OCI-LY3 (cell line): ENCODE data around the gene PMVK.
A peak's percentile ranks its signal among the peaks of the same experiment; 100 is the strongest.

Experiments
- H2AFZ ChIP-seq: fragments of 200-600, 300-600 bp; shearing (Covaris generic); 2 replicates; pipeline ENCODE4 v1.6.0; 2014; ENCODE audit warnings: antibody characterized with exemption, low read depth, low read length
- H3K27ac ChIP-seq: fragments of 200-600, 300-600 bp; sonication (generic); 2 replicates; pipeline ENCODE4 v1.5.1; 2014; ENCODE audit warnings: mild to moderate bottlenecking, low read length, moderate library complexity, mixed read lengths
- H3K27me3 ChIP-seq: fragments of 200-600, 300-600 bp; sonication (generic); 2 replicates; pipeline ENCODE4 v1.6.1; 2014; ENCODE audit warnings: low read depth, low read length, mixed read lengths
- H3K36me3 ChIP-seq: fragments of 200-600, 300-600 bp; sonication (generic); replicated peaks from 2 replicates; pipeline ENCODE3; 2014; ENCODE audit warnings: low read depth, low read length, mixed read lengths
- H3K4me1 ChIP-seq: fragments of 300-600, 200-600 bp; sonication (generic); 2 replicates; pipeline ENCODE4 v1.6.1; 2014; ENCODE audit warnings: low read length, mixed read lengths
- H3K4me2 ChIP-seq: fragments of 200-600, 300-600 bp; sonication (generic); 2 replicates; pipeline ENCODE4 v1.6.1; 2014; ENCODE audit warnings: low read length, mixed read lengths
- H3K4me3 ChIP-seq: fragments of 300-600, 200-600 bp; sonication (generic); 2 replicates; pipeline ENCODE4 v1.5.1; 2014; ENCODE audit warnings: antibody characterized with exemption, mild to moderate bottlenecking, low read length, moderate library complexity
- H3K79me2 ChIP-seq: fragments of 300-600, 200-600 bp; shearing (Covaris generic); 2 replicates; pipeline ENCODE4 v1.6.1; 2014; ENCODE audit warnings: mild to moderate bottlenecking, low read length, mixed read lengths
- H3K9ac ChIP-seq: fragments of 300-600, 200-600 bp; shearing (Covaris generic); 2 replicates; pipeline ENCODE4 v1.6.0; 2014; ENCODE audit warnings: mild to moderate bottlenecking, low read length, moderate library complexity
- H3K9me3 ChIP-seq: fragments of 200-600, 300-600 bp; shearing (Covaris generic); 2 replicates; pipeline ENCODE4 v1.6.1; 2014; ENCODE audit warnings: low read length, mixed read lengths; ENCODE audit not compliant: insufficient read depth
- H4K20me1 ChIP-seq: fragments of 200-600, 300-600 bp; sonication (generic); 2 replicates; pipeline ENCODE4 v1.6.1; 2016; ENCODE audit warnings: low read length, mixed read lengths; ENCODE audit not compliant: insufficient read depth
- CTCF ChIP-seq: fragments of 200-600, 300-600 bp; sonication (generic); IDR thresholded peaks from 2 replicates; pipeline ENCODE4 v1.5.1; 2014; ENCODE audit warnings: antibody characterized with exemption, low read length, low read depth
- EZH2phosphoT487 ChIP-seq: fragments of 200-600 bp; shearing (Covaris generic); IDR thresholded peaks from 2 replicates; pipeline ENCODE4 v1.6.1; 2018; ENCODE audit warnings: antibody characterized with exemption, mixed run types, low read depth

PMVK gene

GRCh38 chr1:154961207-154962155 is 25.0 kb upstream of the PMVK start, which contains the start of gene PYGO2:
Gene PYGO2 (minus strand): TSS chr1:154961782. CDS start chr1:154961576, 206 bp downstream.
- Histone ChIP-seq H2AFZ (peak within 1 kb of the TSS; percentile 71), H3K4me2 (peak within 1 kb of the TSS; percentile 95), H4K20me1 (peaks cover 7% of the 10 kb centered on the region; the same call in 1 of the 2 replicates), H3K4me1 (peaks cover 30% of the 10 kb centered on the region), H3K4me3 (peak within 1 kb of the TSS; percentile 92), H3K36me3 (peaks cover 26% of the 10 kb centered on the region), H3K9ac (peak within 1 kb of the TSS; percentile 96), H3K27me3 (no peaks in the 10 kb centered on the region), H3K79me2 (peaks cover 31% of the 10 kb centered on the region), H3K9me3 (no peaks in the 10 kb centered on the region), H3K27ac (peak within 1 kb of the TSS; percentile 73)
- peak; percentile 84 for TF ChIP-seq CTCF
- TF ChIP-seq EZH2phosphoT487, result no peak

- no peak for TF ChIP-seq CTCF
- TF ChIP-seq EZH2phosphoT487, result no peak
- Histone ChIP-seq H3K27me3 (no peaks in the 10 kb centered on the region), H3K36me3 (peaks cover 20% of the 10 kb centered on the region), H3K9ac (peak overlapping the region; percentile 96), H4K20me1 (peaks cover 7% of the 10 kb centered on the region; the same call in 1 of the 2 replicates), H3K27ac (peak overlapping the region; percentile 73), H3K79me2 (peaks cover 31% of the 10 kb centered on the region), H2AFZ (no peak overlapping the region), H3K4me3 (peak overlapping the region; percentile 92), H3K4me2 (peak overlapping the region; percentile 95), H3K9me3 (no peaks in the 10 kb centered on the region), H3K4me1 (peaks cover 32% of the 10 kb centered on the region)
Measured at GRCh38 chr1:154960446-154961136, 24.1 kb upstream of the PMVK start.

- TF ChIP-seq CTCF (no peak), EZH2phosphoT487 (no peak)
- Histone ChIP-seq H3K9me3 (no peaks in the 10 kb centered on the region), H4K20me1 (peaks cover 7% of the 10 kb centered on the region; the same call in 1 of the 2 replicates), H3K27ac (no peak overlapping the region), H3K4me1 (peaks cover 40% of the 10 kb centered on the region), H3K36me3 (peaks cover 15% of the 10 kb centered on the region), H3K27me3 (no peaks in the 10 kb centered on the region), H3K4me2 (no peak overlapping the region), H2AFZ (no peak overlapping the region), H3K4me3 (no peak overlapping the region), H3K9ac (no peak overlapping the region), H3K79me2 (peaks cover 31% of the 10 kb centered on the region)
Measured at GRCh38 chr1:154959426-154959780, 22.9 kb upstream of the PMVK start.
